ENCODE results near the gene HSD3B7. TPM values are rescaled to one million over a fixed set of nuclear protein-coding genes. Genes with fewer than 3 reads are reported as not detected.
A peak's percentile ranks its signal among the peaks of the same experiment; 100 is the strongest.

The HSD3B7 gene
- total RNA-seq, 1 experiment from 2014 or later = 0.95 TPM

DNA sequence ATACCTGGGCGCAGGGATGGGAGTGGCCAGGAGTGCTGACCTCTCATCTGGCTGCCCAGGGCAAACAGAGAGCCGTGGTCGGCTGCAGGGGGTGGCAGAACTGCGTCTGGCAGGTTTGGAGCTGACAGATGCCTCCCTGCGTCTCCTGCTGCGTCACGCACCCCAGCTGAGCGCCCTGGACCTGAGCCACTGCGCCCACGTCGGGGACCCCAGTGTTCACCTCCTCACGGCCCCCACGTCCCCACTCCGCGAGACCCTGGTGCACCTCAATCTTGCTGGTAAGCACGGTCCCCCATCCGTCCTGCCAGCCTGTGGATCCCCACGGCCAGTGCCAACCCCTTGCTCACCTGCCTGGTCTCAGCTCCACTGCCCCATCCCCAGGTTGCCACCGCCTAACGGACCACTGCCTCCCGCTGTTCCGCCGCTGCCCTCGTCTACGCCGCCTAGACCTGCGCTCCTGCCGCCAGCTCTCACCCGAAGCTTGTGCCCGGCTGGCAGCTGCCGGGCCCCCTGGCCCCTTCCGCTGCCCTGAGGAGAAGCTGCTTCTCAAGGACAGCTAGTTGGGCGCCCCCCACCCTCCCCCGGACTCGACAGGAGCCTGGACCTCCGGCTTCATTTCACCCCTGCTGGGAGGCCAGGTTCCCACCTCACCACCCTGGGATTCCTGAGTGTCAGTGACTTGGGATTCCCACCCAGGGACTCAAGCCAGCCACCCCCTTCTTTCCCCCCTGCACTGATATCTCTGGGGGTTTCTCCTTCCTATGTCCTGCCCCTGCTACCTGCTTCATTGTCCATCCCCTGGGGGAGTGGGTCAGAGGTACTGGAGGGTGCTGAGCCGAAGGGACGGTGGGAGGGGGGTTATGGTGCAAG is 38.1 kb upstream of the HSD3B7 start:
- no peak overlapping the region for H3K4me3 ChIP-seq (ENCODE audit: low read depth, low read length, poor library complexity, severe bottlenecking)
- no peaks in the 10 kb centered on the region for H3K9me3 ChIP-seq (ENCODE audit: low read depth, low read length, poor library complexity, severe bottlenecking)
- ChIA-PET POLR2A (ENCODE audit: low non-redundant PET) (no interaction called here), CTCF (no interaction called here)
- peaks cover 7% of the 10 kb centered on the region for H3K4me1 ChIP-seq (ENCODE audit: insufficient read depth, low read length, poor library complexity, severe bottlenecking)
- no peaks in the 10 kb centered on the region for H3K27me3 ChIP-seq (replicated peaks; ENCODE audit: insufficient read depth, low read depth, low read length, poor library complexity)
- no peak for TF ChIP-seq EZH2 (IDR thresholded peaks at IDR 0.05; ENCODE audit: borderline replicate concordance, low read depth, low read length, poor library complexity, severe bottlenecking)
- TF ChIP-seq, protein P1, sequence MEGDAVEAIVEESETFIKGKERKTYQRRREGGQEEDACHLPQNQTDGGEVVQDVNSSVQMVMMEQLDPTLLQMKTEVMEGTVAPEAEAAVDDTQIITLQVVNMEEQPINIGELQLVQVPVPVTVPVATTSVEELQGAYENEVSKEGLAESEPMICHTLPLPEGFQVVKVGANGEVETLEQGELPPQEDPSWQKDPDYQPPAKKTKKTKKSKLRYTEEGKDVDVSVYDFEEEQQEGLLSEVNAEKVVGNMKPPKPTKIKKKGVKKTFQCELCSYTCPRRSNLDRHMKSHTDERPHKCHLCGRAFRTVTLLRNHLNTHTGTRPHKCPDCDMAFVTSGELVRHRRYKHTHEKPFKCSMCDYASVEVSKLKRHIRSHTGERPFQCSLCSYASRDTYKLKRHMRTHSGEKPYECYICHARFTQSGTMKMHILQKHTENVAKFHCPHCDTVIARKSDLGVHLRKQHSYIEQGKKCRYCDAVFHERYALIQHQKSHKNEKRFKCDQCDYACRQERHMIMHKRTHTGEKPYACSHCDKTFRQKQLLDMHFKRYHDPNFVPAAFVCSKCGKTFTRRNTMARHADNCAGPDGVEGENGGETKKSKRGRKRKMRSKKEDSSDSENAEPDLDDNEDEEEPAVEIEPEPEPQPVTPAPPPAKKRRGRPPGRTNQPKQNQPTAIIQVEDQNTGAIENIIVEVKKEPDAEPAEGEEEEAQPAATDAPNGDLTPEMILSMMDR (conservative IDR thresholded peaks at IDR 0.05; ENCODE audit: low read depth, low read length) = no peak
- H3K27ac ChIP-seq (ENCODE audit: low read depth, low read length, poor library complexity, severe bottlenecking) = no peak overlapping the region
- BruUV-seq (replicated peaks) = no TSS peak
- intact Hi-C loops (cut with micrococcal nuclease; ENCODE audit: unreplicated experiment) = no loop called here
- no peak for DNase-seq (ENCODE audit: low spot score)
- H3K36me3 ChIP-seq (ENCODE audit: insufficient read depth, low read length, poor library complexity, severe bottlenecking) = peaks cover 22% of the 10 kb centered on the region

DNA sequence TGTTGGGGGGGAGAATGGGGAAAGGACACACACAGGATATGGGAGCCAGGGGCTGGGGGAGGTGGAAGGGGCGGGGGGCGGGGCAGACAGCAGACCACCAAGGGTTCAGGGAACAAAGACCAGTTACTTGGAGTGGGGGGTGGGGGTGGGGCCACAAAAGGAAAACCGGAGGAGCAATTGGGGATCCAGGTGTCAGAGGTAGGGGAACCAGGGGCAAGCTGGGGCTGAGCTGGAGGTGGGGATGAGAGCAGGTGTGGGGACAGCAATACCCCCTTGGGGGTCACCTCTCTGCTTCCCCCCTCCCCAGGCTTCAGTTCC is 37.5 kb upstream of the HSD3B7 start:
- intact Hi-C loops (cut with micrococcal nuclease; ENCODE audit: unreplicated experiment) = no loop called here
- Histone ChIP-seq H3K9me3 (ENCODE audit: low read depth, low read length, poor library complexity, severe bottlenecking) (no peaks in the 10 kb centered on the region), H3K4me3 (ENCODE audit: low read depth, low read length, poor library complexity, severe bottlenecking) (no peak overlapping the region), H3K36me3 (ENCODE audit: insufficient read depth, low read length, poor library complexity, severe bottlenecking) (peaks cover 17% of the 10 kb centered on the region), H3K27ac (ENCODE audit: low read depth, low read length, poor library complexity, severe bottlenecking) (no peak overlapping the region), H3K4me1 (ENCODE audit: insufficient read depth, low read length, poor library complexity, severe bottlenecking) (peaks cover 7% of the 10 kb centered on the region), H3K27me3 (replicated peaks; ENCODE audit: insufficient read depth, low read depth, low read length, poor library complexity) (no peaks in the 10 kb centered on the region)
- no peak for DNase-seq (ENCODE audit: low spot score)
- BruUV-seq (replicated peaks) = no TSS peak
- POLR2A ChIA-PET (ENCODE audit: low non-redundant PET) = no interaction called here
- TF ChIP-seq, protein P1 (conservative IDR thresholded peaks at IDR 0.05; ENCODE audit: low read depth, low read length) = no peak
- TF ChIP-seq EZH2 (IDR thresholded peaks at IDR 0.05; ENCODE audit: borderline replicate concordance, low read depth, low read length, poor library complexity, severe bottlenecking) = no peak
- CTCF ChIA-PET = no interaction called here

DNA sequence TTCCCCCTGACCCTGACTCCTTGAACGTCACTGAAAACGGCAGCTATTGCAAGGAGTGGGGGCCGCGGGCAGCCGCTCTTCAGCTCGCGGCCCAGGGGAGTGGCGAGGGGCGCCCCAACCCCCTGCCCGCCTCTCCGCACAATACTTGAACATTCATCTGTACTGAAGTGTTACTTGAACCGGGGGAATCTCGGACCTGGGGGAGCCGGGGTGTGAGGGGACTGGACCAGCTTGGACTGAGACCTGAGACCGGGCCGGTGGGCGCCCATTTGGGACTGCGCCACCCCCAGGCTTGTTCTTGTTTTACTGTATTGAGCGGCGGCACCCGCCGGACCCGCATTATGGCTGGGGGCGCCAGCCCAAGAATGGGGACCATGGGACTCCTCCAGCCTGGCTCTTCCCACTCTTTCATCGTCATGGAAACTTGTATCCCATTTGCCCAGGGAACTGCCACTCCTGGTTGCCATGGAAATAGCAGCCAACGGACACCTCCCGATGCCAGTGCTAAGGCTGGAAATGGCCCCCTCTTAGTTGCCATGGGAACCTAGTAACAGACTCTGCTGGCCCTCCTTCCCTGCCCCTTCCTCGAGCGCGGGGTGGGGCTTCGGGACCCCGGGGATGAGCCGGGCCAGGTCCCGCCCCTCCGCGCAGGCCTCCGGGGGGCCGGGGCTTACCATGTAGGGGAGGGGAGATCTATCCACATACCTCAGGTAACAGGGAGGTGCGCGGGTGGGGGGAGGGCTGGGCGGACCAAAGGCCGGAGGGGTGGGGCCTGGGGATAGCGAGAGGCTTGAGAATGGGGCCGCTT is 36.9 kb upstream of the HSD3B7 start:
- Histone ChIP-seq H3K4me3 (ENCODE audit: low read depth, low read length, poor library complexity, severe bottlenecking) (peak overlapping the region; percentile 87), H3K36me3 (ENCODE audit: insufficient read depth, low read length, poor library complexity, severe bottlenecking) (peaks cover 12% of the 10 kb centered on the region), H3K27me3 (replicated peaks; ENCODE audit: insufficient read depth, low read depth, low read length, poor library complexity) (no peaks in the 10 kb centered on the region), H3K9me3 (ENCODE audit: low read depth, low read length, poor library complexity, severe bottlenecking) (no peaks in the 10 kb centered on the region), H3K4me1 (ENCODE audit: insufficient read depth, low read length, poor library complexity, severe bottlenecking) (peaks cover 7% of the 10 kb centered on the region), H3K27ac (ENCODE audit: low read depth, low read length, poor library complexity, severe bottlenecking) (peak overlapping the region; percentile 77)
- CTCF ChIA-PET = no interaction called here
- POLR2A ChIA-PET (ENCODE audit: low non-redundant PET) = no interaction called here
- DNase-seq (ENCODE audit: low spot score) = peak; percentile 99
- TF ChIP-seq, protein P1 (conservative IDR thresholded peaks at IDR 0.05; ENCODE audit: low read depth, low read length) = no peak
- no peak for TF ChIP-seq EZH2 (IDR thresholded peaks at IDR 0.05; ENCODE audit: borderline replicate concordance, low read depth, low read length, poor library complexity, severe bottlenecking)
- intact Hi-C loops (cut with micrococcal nuclease; ENCODE audit: unreplicated experiment) = no loop called here
- BruUV-seq (replicated peaks) = TSS peak; percentile 48
